Pericardium fibroblast (primary cell): ENCODE data around the gene FAM72B. TPM values are rescaled to one million over a fixed set of nuclear protein-coding genes. Genes with fewer than 3 reads are reported as not detected.

ENCODE experiments used
- total RNA-seq: library from RNA; depleted of rRNA; stranded (reverse); fragments of >200 nt; gene quantifications from 2 replicates; pipeline ENCODE4 v1.2.3, GENCODE V29; 2015

FAM72B gene
- 0.26 and 0.58 TPM in 2 replicates for total RNA-seq

GRCh38 chr1:121184290-121185127 is at the start of gene FAM72B, which contains the start of gene SRGAP2C:
TSS of gene FAM72B (minus strand) at chr1:121184340. CDS start at chr1:121183489, 851 bp downstream.
TSS of gene SRGAP2C (plus strand) at chr1:121184975. CDS start at chr1:121187447, 2,472 bp downstream.

Other genes with a start within 250 kb of the FAM72B start
- 10.6 and 16.1 TPM in 2 replicates for gene SRGAP2C, start 635 bp upstream of the FAM72B start, total RNA-seq